ENCODE results near the gene PFN1.
A peak's percentile ranks its signal among the peaks of the same experiment; 100 is the strongest.
"Not testable (repeated sequence)": the region's sequence is repeated elsewhere in the genome, so short reads cannot be mapped to it uniquely, and the experiment has no call there.

The PFN1 gene

GRCh38 chr17:4920351-4921048 is 27.8 kb downstream of the PFN1 start:
- H3K27ac ChIP-seq (ENCODE audit: low read length, poor library complexity, severe bottlenecking), result no peak overlapping the region
- no peaks in the 10 kb centered on the region for H3K9me3 ChIP-seq (ENCODE audit: control insufficient read depth, low read length)
- H3K4me2 ChIP-seq (ENCODE audit: low read length, poor library complexity, severe bottlenecking), result no peak overlapping the region
- no peak overlapping the region for H3K23ac ChIP-seq (ENCODE audit: low read length in 2 of 2)
- H3K27me3 ChIP-seq (ENCODE audit: control insufficient read depth in 1 of 2, insufficient read depth in 1 of 2, low read length in 2 of 2), result no peaks in the 10 kb centered on the region
- no peak overlapping the region for H4K91ac ChIP-seq (ENCODE audit: low read length)
- H3K4ac ChIP-seq (ENCODE audit: low read depth in 1 of 2, low read length in 2 of 2), result no peak overlapping the region
- no peak overlapping the region for H2BK15ac ChIP-seq (ENCODE audit: low read depth, poor library complexity, severe bottlenecking)
- WGBS, result 88% methylated on average over 9 of the region's 10 CpGs
- no peak overlapping the region for H3K14ac ChIP-seq (ENCODE audit: low read length in 2 of 2)
- H2BK12ac ChIP-seq (ENCODE audit: low read length in 2 of 2), result no peak overlapping the region
- H3K4me1 ChIP-seq (ENCODE audit: control insufficient read depth, insufficient read depth, low read depth, low read length), result no peaks in the 10 kb centered on the region
- H2BK5ac ChIP-seq (ENCODE audit: low read depth, low read length, poor library complexity, severe bottlenecking), result no peak overlapping the region
- H3K79me1 ChIP-seq (replicated peaks; ENCODE audit: low read length, poor library complexity, severe bottlenecking), result no peaks in the 10 kb centered on the region
- H3K4me3 ChIP-seq (ENCODE audit: insufficient read depth in 1 of 2, low read depth in 1 of 2, low read length in 2 of 2), result no peak overlapping the region
- no peak overlapping the region for H3K18ac ChIP-seq (ENCODE audit: low read depth in 1 of 2, low read length in 2 of 2)
- no peak overlapping the region for H3K9ac ChIP-seq (ENCODE audit: low read length)
- DNase-seq, result peak; percentile 72
- no peaks in the 10 kb centered on the region for H3K36me3 ChIP-seq (ENCODE audit: control insufficient read depth in 1 of 2, insufficient read depth in 2 of 2, low read depth in 1 of 2, low read length in 2 of 2)
- no peak overlapping the region for H4K8ac ChIP-seq (ENCODE audit: low read length)
- H2BK120ac ChIP-seq (ENCODE audit: low read depth, low read length), result no peak overlapping the region
- no peak overlapping the region for H2AFZ ChIP-seq (ENCODE audit: low read depth, low read length)
- H2AK5ac ChIP-seq (ENCODE audit: low read length, severe bottlenecking), result no peak overlapping the region

GRCh38 chr17:4919511-4920047 is 28.8 kb downstream of the PFN1 start:
- no peak overlapping the region for H2BK120ac ChIP-seq (ENCODE audit: low read depth, low read length)
- H3K9me3 ChIP-seq (ENCODE audit: control insufficient read depth, low read length), result no peaks in the 10 kb centered on the region
- H3K14ac ChIP-seq (ENCODE audit: low read length in 2 of 2), result no peak overlapping the region
- H2AFZ ChIP-seq (ENCODE audit: low read depth, low read length), result no peak overlapping the region
- no peak overlapping the region for H3K9ac ChIP-seq (ENCODE audit: low read length)
- no peak overlapping the region for H3K4ac ChIP-seq (ENCODE audit: low read depth in 1 of 2, low read length in 2 of 2)
- no peak overlapping the region for H2AK5ac ChIP-seq (ENCODE audit: low read length, severe bottlenecking)
- no peak overlapping the region for H4K8ac ChIP-seq (ENCODE audit: low read length)
- H3K4me3 ChIP-seq (ENCODE audit: insufficient read depth in 1 of 2, low read depth in 1 of 2, low read length in 2 of 2), result peak overlapping the region in 1 of 2 experiments; percentile 6
- H3K79me1 ChIP-seq (replicated peaks; ENCODE audit: low read length, poor library complexity, severe bottlenecking), result no peaks in the 10 kb centered on the region
- H2BK15ac ChIP-seq (ENCODE audit: low read depth, poor library complexity, severe bottlenecking), result no peak overlapping the region
- WGBS, result 57% methylated on average over 6 of the region's 8 CpGs
- no peak overlapping the region for H2BK5ac ChIP-seq (ENCODE audit: low read depth, low read length, poor library complexity, severe bottlenecking)
- no peak overlapping the region for H3K27ac ChIP-seq (ENCODE audit: low read length, poor library complexity, severe bottlenecking)
- no peaks in the 10 kb centered on the region for H3K4me1 ChIP-seq (ENCODE audit: control insufficient read depth, insufficient read depth, low read depth, low read length)
- H3K36me3 ChIP-seq (ENCODE audit: control insufficient read depth in 1 of 2, insufficient read depth in 2 of 2, low read depth in 1 of 2, low read length in 2 of 2), result no peaks in the 10 kb centered on the region
- H4K91ac ChIP-seq (ENCODE audit: low read length), result no peak overlapping the region
- H3K23ac ChIP-seq (ENCODE audit: low read length in 2 of 2), result no peak overlapping the region
- H3K18ac ChIP-seq (ENCODE audit: low read depth in 1 of 2, low read length in 2 of 2), result no peak overlapping the region
- H3K27me3 ChIP-seq (ENCODE audit: control insufficient read depth in 1 of 2, insufficient read depth in 1 of 2, low read length in 2 of 2), result no peaks in the 10 kb centered on the region
- H2BK12ac ChIP-seq (ENCODE audit: low read length in 2 of 2), result no peak overlapping the region
- no peak overlapping the region for H3K4me2 ChIP-seq (ENCODE audit: low read length, poor library complexity, severe bottlenecking)
- peak; percentile 30 for DNase-seq

GRCh38 chr17:4914551-4914950 is 33.8 kb downstream of the PFN1 start:
- H3K9ac ChIP-seq (ENCODE audit: low read length); H3K14ac ChIP-seq (ENCODE audit: low read length in 2 of 2); H3K23ac ChIP-seq (ENCODE audit: low read length in 2 of 2); H3K36me3 ChIP-seq (ENCODE audit: control insufficient read depth in 1 of 2, insufficient read depth in 2 of 2, low read depth in 1 of 2, low read length in 2 of 2); H3K9me3 ChIP-seq (ENCODE audit: control insufficient read depth, low read length); H2BK15ac ChIP-seq (ENCODE audit: low read depth, poor library complexity, severe bottlenecking); H3K4ac ChIP-seq (ENCODE audit: low read depth in 1 of 2, low read length in 2 of 2); H2BK120ac ChIP-seq (ENCODE audit: low read depth, low read length); H3K4me2 ChIP-seq (ENCODE audit: low read length, poor library complexity, severe bottlenecking); H2AK5ac ChIP-seq (ENCODE audit: low read length, severe bottlenecking); H3K27ac ChIP-seq (ENCODE audit: low read length, poor library complexity, severe bottlenecking); H3K18ac ChIP-seq (ENCODE audit: low read depth in 1 of 2, low read length in 2 of 2); H2AFZ ChIP-seq (ENCODE audit: low read depth, low read length); H3K79me1 ChIP-seq (replicated peaks; ENCODE audit: low read length, poor library complexity, severe bottlenecking); H3K4me3 ChIP-seq (ENCODE audit: insufficient read depth in 1 of 2, low read depth in 1 of 2, low read length in 2 of 2); DNase-seq; H4K91ac ChIP-seq (ENCODE audit: low read length); H3K4me1 ChIP-seq (ENCODE audit: control insufficient read depth, insufficient read depth, low read depth, low read length); H4K8ac ChIP-seq (ENCODE audit: low read length); H2BK12ac ChIP-seq (ENCODE audit: low read length in 2 of 2); H3K27me3 ChIP-seq (ENCODE audit: control insufficient read depth in 1 of 2, insufficient read depth in 1 of 2, low read length in 2 of 2); H2BK5ac ChIP-seq (ENCODE audit: low read depth, low read length, poor library complexity, severe bottlenecking): not testable (repeated sequence)
- 88% methylated on average over 3 of the region's 4 CpGs for WGBS

DNA sequence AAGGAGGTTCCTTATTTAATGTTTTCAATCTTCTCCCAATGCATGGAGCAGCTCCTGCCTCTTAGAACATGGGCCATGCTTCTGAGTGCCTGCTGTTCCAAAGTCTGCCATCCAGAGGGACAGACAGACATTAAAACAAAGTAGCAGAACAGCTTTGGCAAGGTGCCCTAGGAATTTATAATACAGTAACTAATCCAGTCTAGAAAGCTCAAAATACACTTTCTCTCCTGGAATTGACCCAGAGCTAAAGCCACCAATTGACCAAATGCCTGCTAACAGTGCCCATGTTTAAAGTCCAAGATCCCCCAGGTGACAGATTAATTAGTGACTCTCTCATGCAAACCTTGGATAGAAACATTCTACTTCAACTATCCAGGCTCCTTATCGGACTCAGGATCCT is 34.3 kb downstream of the PFN1 start:
- H3K9me3 ChIP-seq (ENCODE audit: control insufficient read depth, low read length), result no peaks in the 10 kb centered on the region
- WGBS, result no CpG with 5 or more reads among the region's 1 CpG
- H3K36me3 ChIP-seq (ENCODE audit: control insufficient read depth in 1 of 2, insufficient read depth in 2 of 2, low read depth in 1 of 2, low read length in 2 of 2), result no peaks in the 10 kb centered on the region
- no peak overlapping the region for H2BK15ac ChIP-seq (ENCODE audit: low read depth, poor library complexity, severe bottlenecking)
- H2AFZ ChIP-seq (ENCODE audit: low read depth, low read length), result no peak overlapping the region
- no peak overlapping the region for H3K18ac ChIP-seq (ENCODE audit: low read depth in 1 of 2, low read length in 2 of 2)
- no peak overlapping the region for H3K4me2 ChIP-seq (ENCODE audit: low read length, poor library complexity, severe bottlenecking)
- no peak overlapping the region for H3K23ac ChIP-seq (ENCODE audit: low read length in 2 of 2)
- DNase-seq, result no peak
- no peak overlapping the region for H3K4ac ChIP-seq (ENCODE audit: low read depth in 1 of 2, low read length in 2 of 2)
- H2BK5ac ChIP-seq (ENCODE audit: low read depth, low read length, poor library complexity, severe bottlenecking), result no peak overlapping the region
- H3K4me3 ChIP-seq (ENCODE audit: insufficient read depth in 1 of 2, low read depth in 1 of 2, low read length in 2 of 2), result no peak overlapping the region
- no peak overlapping the region for H2BK120ac ChIP-seq (ENCODE audit: low read depth, low read length)
- H4K8ac ChIP-seq (ENCODE audit: low read length), result no peak overlapping the region
- no peaks in the 10 kb centered on the region for H3K79me1 ChIP-seq (replicated peaks; ENCODE audit: low read length, poor library complexity, severe bottlenecking)
- H3K27ac ChIP-seq (ENCODE audit: low read length, poor library complexity, severe bottlenecking), result no peak overlapping the region
- no peak overlapping the region for H2BK12ac ChIP-seq (ENCODE audit: low read length in 2 of 2)
- peaks cover 7% of the 10 kb centered on the region for H3K4me1 ChIP-seq (ENCODE audit: control insufficient read depth, insufficient read depth, low read depth, low read length)
- no peaks in the 10 kb centered on the region for H3K27me3 ChIP-seq (ENCODE audit: control insufficient read depth in 1 of 2, insufficient read depth in 1 of 2, low read length in 2 of 2)
- H3K9ac ChIP-seq (ENCODE audit: low read length), result no peak overlapping the region
- H4K91ac ChIP-seq (ENCODE audit: low read length), result no peak overlapping the region
- H2AK5ac ChIP-seq (ENCODE audit: low read length, severe bottlenecking), result no peak overlapping the region
- H3K14ac ChIP-seq (ENCODE audit: low read length in 2 of 2), result no peak overlapping the region

Measured in mesenchymal stem cell (in vitro differentiated cells and primary cell).